AG04450 (cell line): Measurements from ENCODE around the gene DYDC1. TPM values are rescaled to one million over a fixed set of nuclear protein-coding genes. Genes with fewer than 3 reads are reported as not detected.

Experiments
- CTCF ChIA-PET: fragments of 300-600, 350-600 bp; formaldehyde crosslinking; extraction: SDS; loops from one replicate; lab custom pipeline; 2022; ENCODE audit warnings: antibody characterized with exemption, inconsistent platforms; lab: Charles Lee
- POLR2A ChIA-PET: fragments of 350-600 bp; formaldehyde crosslinking; extraction: SDS; loops from one replicate; lab custom pipeline; 2021; ENCODE audit warnings: antibody characterized with exemption, inconsistent platforms; lab: Yijun Ruan, JAX
- DNase-seq: peaks from one replicate; pipeline ENCODE4 v3.0.0-alpha.2; 2011; ENCODE audit warnings: low read depth, low spot score
- H3K27ac ChIP-seq: one replicate; pipeline ENCODE4 v1.5.1; 2012; ENCODE audit warnings: low read depth, low read length, control low read depth
- H3K27me3 ChIP-seq: one replicate; pipeline ENCODE4 v1.6.0; 2012; ENCODE audit warnings: low read length; ENCODE audit not compliant: control insufficient read depth, insufficient read depth
- H3K4me3 ChIP-seq: 2 replicates; pipeline ENCODE4 v1.5.1; 2011; ENCODE audit warnings: mild to moderate bottlenecking, low read depth, low read length, control low read depth
- H3K9me3 ChIP-seq: 2 replicates; pipeline ENCODE4 v1.5.1; 2012; ENCODE audit warnings: low read length; ENCODE audit not compliant: control insufficient read depth, insufficient read depth
- CTCF ChIP-seq: IDR thresholded peaks from 2 replicates; pipeline ENCODE4 v1.5.1; 2011; ENCODE audit warnings: low read depth, low read length, control low read depth, inconsistent platforms
- polyA plus RNA-seq: library from polyadenylated mRNA; depleted of rRNA; stranded (reverse); fragments of >200 nt; gene quantifications from 2 replicates; pipeline ENCODE4 v1.2.3, GENCODE V29; 2011

The DYDC1 gene
- polyA plus RNA-seq, 1 experiment: not detected

- ChIA-PET CTCF (interaction anchor here (0.8 to 2.0 kb wide), 2 partner anchors 64 to 125 kb away, joined by 3 to 7 read pairs; no protein-coding TSS in a partner anchor), POLR2A (interaction anchor here (0.6 kb wide), 1 partner anchor 180 kb away, joined by 7 read pairs; no protein-coding TSS in a partner anchor)
- Histone ChIP-seq H3K27ac (no peak overlapping the region), H3K27me3 (peaks cover 3% of the 10 kb centered on the region), H3K4me3 (no peak overlapping the region), H3K9me3 (no peaks in the 10 kb centered on the region)
- DNase-seq: no peak
- TF ChIP-seq CTCF: no peak
Measured at GRCh38 chr10:80380185-80380584, 23.6 kb upstream of the DYDC1 start.

- CTCF ChIA-PET: interaction anchor here (0.8 to 2.0 kb wide), 2 partner anchors 64 to 126 kb away, joined by 3 to 7 read pairs; no protein-coding TSS in a partner anchor
- POLR2A ChIA-PET: no interaction called here
Measured at GRCh38 chr10:80379701-80380100, 23.1 kb upstream of the DYDC1 start.

GRCh38 chr10:80373502-80373901 is 16.9 kb upstream of the DYDC1 start:
- Histone ChIP-seq H3K9me3 (no peaks in the 10 kb centered on the region), H3K27ac (no peak overlapping the region), H3K27me3 (peaks cover 3% of the 10 kb centered on the region), H3K4me3 (no peak overlapping the region)
- POLR2A ChIA-PET: no interaction called here
- no peak for DNase-seq
- no peak for TF ChIP-seq CTCF
- CTCF ChIA-PET: no interaction called here

More at GRCh38 chr10:80379701-80380100, 23.1 kb upstream of the DYDC1 start:
- H3K4me3 ChIP-seq: no peak overlapping the region
- no peak for DNase-seq
- no peaks in the 10 kb centered on the region for H3K9me3 ChIP-seq
- TF ChIP-seq CTCF: no peak
- H3K27me3 ChIP-seq: peaks cover 3% of the 10 kb centered on the region
- no peak overlapping the region for H3K27ac ChIP-seq

- Histone ChIP-seq H3K9me3 (no peaks in the 10 kb centered on the region), H3K4me3 (no peak overlapping the region), H3K27me3 (peaks cover 3% of the 10 kb centered on the region), H3K27ac (no peak overlapping the region)
- no peak for DNase-seq
- no peak for TF ChIP-seq CTCF
- POLR2A ChIA-PET: no interaction called here
- CTCF ChIA-PET: no interaction called here
Measured at GRCh38 chr10:80372675-80373074, 16.1 kb upstream of the DYDC1 start.

- ChIA-PET POLR2A (no interaction called here), CTCF (no interaction called here)
- TF ChIP-seq CTCF: no peak
- Histone ChIP-seq H3K27ac (no peak overlapping the region), H3K4me3 (no peak overlapping the region), H3K27me3 (peaks cover under 1% of the 10 kb centered on the region), H3K9me3 (peaks cover 6% of the 10 kb centered on the region; the same call in 1 of the 2 replicates)
- no peak for DNase-seq
Measured at GRCh38 chr10:80371467-80371866, 14.9 kb upstream of the DYDC1 start.
